NCI-H2196 (cell line): ENCODE data around the gene LRRC36.
A peak's percentile ranks its signal among the peaks of the same experiment; 100 is the strongest.

ENCODE experiments used
- DNase-seq: peaks from one replicate; lab custom pipeline; 2025; ENCODE audit not compliant: unreplicated experiment; lab: John Stamatoyannopoulos, UW

The LRRC36 gene

GRCh38 chr16:67419931-67420330 lies 93.3 kb downstream of the LRRC36 start:
- DNase-seq = no peak

- DNase-seq = no peak
Observed at GRCh38 chr16:67421030-67421429, 94.4 kb downstream of the LRRC36 start.

- DNase-seq = no peak
Observed at GRCh38 chr16:67423015-67423414, 96.4 kb downstream of the LRRC36 start.

- DNase-seq = no peak
Observed at GRCh38 chr16:67423611-67424260, 97.1 kb downstream of the LRRC36 start.

GRCh38 chr16:67424261-67424615 lies 97.6 kb downstream of the LRRC36 start:
- no peak for DNase-seq

- no peak for DNase-seq
Observed at GRCh38 chr16:67425061-67425460, 98.4 kb downstream of the LRRC36 start.

- DNase-seq = no peak
Observed at GRCh38 chr16:67425580-67425979, 99.0 kb downstream of the LRRC36 start.

- no peak for DNase-seq
Observed at GRCh38 chr16:67426022-67426421, 99.4 kb downstream of the LRRC36 start.

- no peak for DNase-seq
Observed at GRCh38 chr16:67426950-67427349, 100.3 kb downstream of the LRRC36 start.

- DNase-seq = peak; percentile 69
Observed at GRCh38 chr16:67428146-67428731, 101.6 kb downstream of the LRRC36 start.

- DNase-seq = no peak
Observed at GRCh38 chr16:67429053-67429798, 102.6 kb downstream of the LRRC36 start.

- DNase-seq = no peak
Observed at GRCh38 chr16:67429799-67430503, 103.3 kb downstream of the LRRC36 start.

GRCh38 chr16:67430504-67430976 lies 103.9 kb downstream of the LRRC36 start:
- no peak for DNase-seq

GRCh38 chr16:67430977-67431774 lies 104.6 kb downstream of the LRRC36 start, which contains the start of gene HSD11B2:
Gene HSD11B2 (plus strand): TSS chr16:67431121. CDS start chr16:67431249, 128 bp downstream.
- peak; percentile 61 for DNase-seq

GRCh38 chr16:67431775-67432505 lies 105.3 kb downstream of the LRRC36 start:
- DNase-seq = peak; percentile 36

GRCh38 chr16:67432506-67432890 lies 105.9 kb downstream of the LRRC36 start:
- DNase-seq = no peak

- DNase-seq = no peak
Observed at GRCh38 chr16:67433131-67433719, 106.6 kb downstream of the LRRC36 start.
